ENCODE measurements around the gene EDC3. TPM values are rescaled to one million over a fixed set of nuclear protein-coding genes. Genes with fewer than 3 reads are reported as not detected.
A peak's percentile ranks its signal among the peaks of the same experiment; 100 is the strongest.
"Not testable (repeated sequence)": the region's sequence is repeated elsewhere in the genome, so short reads cannot be mapped to it uniquely, and the experiment has no call there.

The EDC3 gene, protein sequence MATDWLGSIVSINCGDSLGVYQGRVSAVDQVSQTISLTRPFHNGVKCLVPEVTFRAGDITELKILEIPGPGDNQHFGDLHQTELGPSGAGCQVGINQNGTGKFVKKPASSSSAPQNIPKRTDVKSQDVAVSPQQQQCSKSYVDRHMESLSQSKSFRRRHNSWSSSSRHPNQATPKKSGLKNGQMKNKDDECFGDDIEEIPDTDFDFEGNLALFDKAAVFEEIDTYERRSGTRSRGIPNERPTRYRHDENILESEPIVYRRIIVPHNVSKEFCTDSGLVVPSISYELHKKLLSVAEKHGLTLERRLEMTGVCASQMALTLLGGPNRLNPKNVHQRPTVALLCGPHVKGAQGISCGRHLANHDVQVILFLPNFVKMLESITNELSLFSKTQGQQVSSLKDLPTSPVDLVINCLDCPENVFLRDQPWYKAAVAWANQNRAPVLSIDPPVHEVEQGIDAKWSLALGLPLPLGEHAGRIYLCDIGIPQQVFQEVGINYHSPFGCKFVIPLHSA
- 61.6 and 62.6 TPM in 2 replicates for total RNA-seq
- long read RNA-seq, transcript EDC3-201 (7 exons, 3,763 nt) = major isoform, 19 of 52 reads
- long read RNA-seq, transcript EDC3-214 (8 exons, 1,825 nt) = minor isoform, 8 of 52 reads
- long read RNA-seq, partial matches to known transcripts = 12 of 52 reads
- long read RNA-seq, other reads (novel, unspliced or antisense) = 13 of 52 reads

DNA sequence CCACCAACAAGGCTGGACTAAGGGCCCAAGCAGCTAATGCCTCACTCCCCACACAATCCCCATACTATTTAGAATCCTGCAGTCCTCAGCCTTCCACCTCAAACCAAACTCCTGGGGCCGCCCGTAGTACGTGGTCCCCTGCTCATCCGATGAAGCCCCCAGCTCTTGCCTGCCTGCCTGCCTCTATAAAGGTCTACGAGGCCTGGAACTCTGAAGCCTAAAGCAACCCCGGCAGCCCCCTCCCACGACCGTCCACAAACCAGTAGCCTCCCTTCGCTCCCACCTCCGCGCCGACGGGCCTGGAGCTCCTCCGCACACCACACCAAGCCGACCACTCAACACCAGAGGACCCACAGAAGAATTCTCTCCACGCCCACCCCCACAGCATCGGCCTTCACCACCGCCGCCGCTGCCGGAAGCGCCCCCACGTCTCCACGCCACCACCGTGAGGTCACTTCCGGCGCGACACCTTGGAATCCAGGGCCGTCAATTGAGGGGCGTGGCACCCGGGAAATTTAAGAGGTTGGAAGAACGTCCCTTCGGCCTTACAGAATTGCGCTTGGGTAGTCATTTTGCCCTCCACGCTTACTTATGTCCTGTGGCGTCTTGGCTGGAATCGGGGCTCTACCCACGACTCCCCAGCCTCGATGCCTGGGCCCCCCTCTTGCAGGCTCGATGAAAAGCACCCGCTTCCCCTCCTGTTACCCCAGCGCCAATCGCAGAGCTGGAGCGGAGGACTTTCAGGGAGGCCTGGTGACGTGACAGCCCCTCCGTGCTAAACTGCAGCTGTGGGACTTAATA, at the start of gene EDC3:
Gene EDC3 (minus strand): TSS at position 428 of the 801 bp plus-strand sequence. CDS start 20,900 bp downstream, outside the sequence.
- H3K4me1 Mint-ChIP-seq (ENCODE audit: low read depth) = peaks cover 25% of the 10 kb centered on the region
- peak within 1 kb of the TSS; percentile 98 for H3K27ac Mint-ChIP-seq
- TF ChIP-seq, protein P1, sequence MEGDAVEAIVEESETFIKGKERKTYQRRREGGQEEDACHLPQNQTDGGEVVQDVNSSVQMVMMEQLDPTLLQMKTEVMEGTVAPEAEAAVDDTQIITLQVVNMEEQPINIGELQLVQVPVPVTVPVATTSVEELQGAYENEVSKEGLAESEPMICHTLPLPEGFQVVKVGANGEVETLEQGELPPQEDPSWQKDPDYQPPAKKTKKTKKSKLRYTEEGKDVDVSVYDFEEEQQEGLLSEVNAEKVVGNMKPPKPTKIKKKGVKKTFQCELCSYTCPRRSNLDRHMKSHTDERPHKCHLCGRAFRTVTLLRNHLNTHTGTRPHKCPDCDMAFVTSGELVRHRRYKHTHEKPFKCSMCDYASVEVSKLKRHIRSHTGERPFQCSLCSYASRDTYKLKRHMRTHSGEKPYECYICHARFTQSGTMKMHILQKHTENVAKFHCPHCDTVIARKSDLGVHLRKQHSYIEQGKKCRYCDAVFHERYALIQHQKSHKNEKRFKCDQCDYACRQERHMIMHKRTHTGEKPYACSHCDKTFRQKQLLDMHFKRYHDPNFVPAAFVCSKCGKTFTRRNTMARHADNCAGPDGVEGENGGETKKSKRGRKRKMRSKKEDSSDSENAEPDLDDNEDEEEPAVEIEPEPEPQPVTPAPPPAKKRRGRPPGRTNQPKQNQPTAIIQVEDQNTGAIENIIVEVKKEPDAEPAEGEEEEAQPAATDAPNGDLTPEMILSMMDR (IDR thresholded peaks at IDR 0.05; ENCODE audit: unreplicated experiment) = no peak
- H3K4me3 Mint-ChIP-seq (ENCODE audit: low read depth) = peak within 1 kb of the TSS; percentile 100
- DNase-seq (ENCODE audit: low spot score, unreplicated experiment) = peak; percentile 72
- H3K9me3 Mint-ChIP-seq (ENCODE audit: low read depth) = no peaks in the 10 kb centered on the region
- H3K27me3 Mint-ChIP-seq = peaks cover 14% of the 10 kb centered on the region
- H3K36me3 Mint-ChIP-seq (ENCODE audit: insufficient read depth) = peaks cover 1% of the 10 kb centered on the region

DNA sequence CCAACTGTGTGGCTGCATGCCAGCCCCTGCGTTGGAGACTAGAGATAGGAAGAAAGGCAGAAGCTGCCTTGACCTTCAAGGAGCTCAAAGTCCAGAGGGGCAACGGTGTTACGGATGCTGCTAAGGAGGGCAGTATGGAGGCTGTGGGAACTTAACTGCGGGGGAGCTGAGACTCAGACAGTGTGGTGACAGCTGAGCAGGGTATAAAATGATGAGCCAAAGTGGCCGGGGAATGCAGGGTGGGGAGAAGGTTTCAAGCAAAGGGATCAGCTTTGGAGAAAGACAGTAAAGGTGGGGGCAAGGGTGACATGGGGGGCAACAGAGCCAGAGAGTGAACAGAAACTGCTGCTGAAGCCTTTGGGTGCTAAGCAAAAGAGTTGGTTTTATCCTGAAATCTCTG, 46.6 kb upstream of the EDC3 start:
- H3K36me3 Mint-ChIP-seq (ENCODE audit: insufficient read depth) = no peaks in the 10 kb centered on the region
- TF ChIP-seq, protein P1 (IDR thresholded peaks at IDR 0.05; ENCODE audit: unreplicated experiment) = no peak

DNA sequence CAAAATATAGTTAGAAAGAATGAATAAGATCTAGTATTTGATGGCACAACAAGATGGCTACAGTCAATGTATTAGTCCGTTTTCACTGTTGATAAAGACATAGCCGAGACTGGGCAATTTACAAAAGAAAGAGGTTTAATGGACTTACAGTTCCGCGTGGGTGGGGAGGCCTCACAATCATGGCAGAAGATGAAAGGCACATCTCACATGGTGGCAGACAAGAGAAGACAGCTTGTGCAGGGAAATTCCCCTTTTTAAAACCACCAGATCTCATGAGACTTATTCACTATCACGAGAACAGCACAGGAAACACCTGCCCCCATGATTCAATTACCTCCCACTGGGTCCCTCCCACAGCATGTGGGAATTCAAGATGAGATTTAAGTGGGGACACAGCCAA, 42.4 kb upstream of the EDC3 start:
- H3K27me3 Mint-ChIP-seq = peaks cover 43% of the 10 kb centered on the region
- not testable (repeated sequence) for DNase-seq (ENCODE audit: low spot score, unreplicated experiment); H3K27ac Mint-ChIP-seq; H3K9me3 Mint-ChIP-seq (ENCODE audit: low read depth); H3K4me3 Mint-ChIP-seq (ENCODE audit: low read depth); H3K36me3 Mint-ChIP-seq (ENCODE audit: insufficient read depth); H3K4me1 Mint-ChIP-seq (ENCODE audit: low read depth)

More for the DNA sequence above, 46.6 kb upstream of the EDC3 start:
- Mint-ChIP-seq H3K4me1 (ENCODE audit: low read depth) (no peaks in the 10 kb centered on the region), H3K27me3 (peaks cover 17% of the 10 kb centered on the region), H3K4me3 (ENCODE audit: low read depth) (no peak overlapping the region), H3K27ac (no peak overlapping the region), H3K9me3 (ENCODE audit: low read depth) (peaks cover 5% of the 10 kb centered on the region)
- DNase-seq (ENCODE audit: low spot score, unreplicated experiment) = no peak

DNA sequence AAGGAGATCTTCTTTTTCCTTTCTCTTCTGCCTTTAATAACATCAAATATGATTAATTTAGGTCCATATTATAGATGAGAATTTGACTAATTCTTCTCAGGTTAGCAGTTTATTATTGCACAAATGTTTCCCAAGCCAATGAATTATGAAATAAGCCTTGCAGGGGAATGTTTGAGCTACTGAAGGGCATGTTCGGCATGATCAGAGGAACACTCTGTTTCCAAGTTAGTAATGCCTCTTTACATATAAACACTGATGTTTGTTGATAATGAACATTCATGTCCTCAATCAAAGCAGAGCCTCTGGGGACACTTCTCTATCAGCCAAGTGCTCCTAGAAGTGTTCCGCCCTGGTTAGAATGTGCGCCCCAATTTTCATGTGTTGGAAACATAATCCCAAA, 39.5 kb upstream of the EDC3 start:
- no peak overlapping the region for H3K27ac Mint-ChIP-seq
- no peak overlapping the region for H3K4me3 Mint-ChIP-seq (ENCODE audit: low read depth)
- peaks cover 48% of the 10 kb centered on the region for H3K27me3 Mint-ChIP-seq
- H3K4me1 Mint-ChIP-seq (ENCODE audit: low read depth) = peaks cover 8% of the 10 kb centered on the region
- no peaks in the 10 kb centered on the region for H3K36me3 Mint-ChIP-seq (ENCODE audit: insufficient read depth)
- no peaks in the 10 kb centered on the region for H3K9me3 Mint-ChIP-seq (ENCODE audit: low read depth)
- DNase-seq (ENCODE audit: low spot score, unreplicated experiment) = no peak
- TF ChIP-seq, protein P1 (IDR thresholded peaks at IDR 0.05; ENCODE audit: unreplicated experiment) = no peak

DNA sequence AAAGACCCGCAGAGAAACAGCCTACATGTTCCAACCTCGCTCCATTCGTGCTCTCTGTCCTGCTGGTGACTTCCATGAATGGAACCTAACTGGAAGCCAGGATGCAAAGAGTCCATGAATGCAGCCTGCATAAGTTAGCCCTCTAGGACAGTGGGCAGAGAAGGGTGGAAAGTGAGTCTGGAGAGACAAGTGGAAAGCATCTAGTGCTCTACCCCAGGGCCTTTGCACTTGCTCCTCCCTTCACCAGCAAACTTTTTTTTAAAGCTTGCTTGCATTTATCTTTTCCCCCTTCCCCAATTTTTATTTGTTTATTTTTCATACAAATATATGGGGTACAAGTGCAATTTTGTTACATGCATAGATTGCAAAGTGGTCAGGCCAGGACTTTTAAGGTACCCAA, 37.4 kb upstream of the EDC3 start:
- no peaks in the 10 kb centered on the region for H3K36me3 Mint-ChIP-seq (ENCODE audit: insufficient read depth)
- no peak overlapping the region for H3K4me3 Mint-ChIP-seq (ENCODE audit: low read depth)
- no peaks in the 10 kb centered on the region for H3K9me3 Mint-ChIP-seq (ENCODE audit: low read depth)
- peaks cover 48% of the 10 kb centered on the region for H3K27me3 Mint-ChIP-seq
- H3K27ac Mint-ChIP-seq = no peak overlapping the region
- H3K4me1 Mint-ChIP-seq (ENCODE audit: low read depth) = peaks cover 9% of the 10 kb centered on the region
- no peak for DNase-seq (ENCODE audit: low spot score, unreplicated experiment)
- TF ChIP-seq, protein P1 (IDR thresholded peaks at IDR 0.05; ENCODE audit: unreplicated experiment) = no peak

Measured in progenitor cell of endocrine pancreas (in vitro differentiated cells).